Activated naive CD8-positive, alpha-beta T cell (primary cell): ENCODE results near the gene SAFB2.

ENCODE experiments used
- H3K27ac Mint-ChIP-seq: one replicate; pipeline ENCODE4 v1.8.0; 2021; ENCODE audit warnings: mixed read lengths
- H3K27me3 Mint-ChIP-seq: one replicate; pipeline ENCODE4 v1.8.0; 2021; ENCODE audit warnings: mixed read lengths
- H3K36me3 Mint-ChIP-seq: one replicate; pipeline ENCODE4 v1.8.0; 2021; ENCODE audit warnings: mixed read lengths
- H3K4me1 Mint-ChIP-seq: one replicate; pipeline ENCODE4 v1.8.0; 2021; ENCODE audit warnings: low read depth, mixed read lengths
- H3K4me3 Mint-ChIP-seq: one replicate; pipeline ENCODE4 v1.8.0; 2021; ENCODE audit warnings: mild to moderate bottlenecking, mixed read lengths
- H3K9me3 Mint-ChIP-seq: one replicate; pipeline ENCODE4 v1.8.0; 2021; ENCODE audit warnings: low read depth, mixed read lengths

SAFB2 gene

DNA sequence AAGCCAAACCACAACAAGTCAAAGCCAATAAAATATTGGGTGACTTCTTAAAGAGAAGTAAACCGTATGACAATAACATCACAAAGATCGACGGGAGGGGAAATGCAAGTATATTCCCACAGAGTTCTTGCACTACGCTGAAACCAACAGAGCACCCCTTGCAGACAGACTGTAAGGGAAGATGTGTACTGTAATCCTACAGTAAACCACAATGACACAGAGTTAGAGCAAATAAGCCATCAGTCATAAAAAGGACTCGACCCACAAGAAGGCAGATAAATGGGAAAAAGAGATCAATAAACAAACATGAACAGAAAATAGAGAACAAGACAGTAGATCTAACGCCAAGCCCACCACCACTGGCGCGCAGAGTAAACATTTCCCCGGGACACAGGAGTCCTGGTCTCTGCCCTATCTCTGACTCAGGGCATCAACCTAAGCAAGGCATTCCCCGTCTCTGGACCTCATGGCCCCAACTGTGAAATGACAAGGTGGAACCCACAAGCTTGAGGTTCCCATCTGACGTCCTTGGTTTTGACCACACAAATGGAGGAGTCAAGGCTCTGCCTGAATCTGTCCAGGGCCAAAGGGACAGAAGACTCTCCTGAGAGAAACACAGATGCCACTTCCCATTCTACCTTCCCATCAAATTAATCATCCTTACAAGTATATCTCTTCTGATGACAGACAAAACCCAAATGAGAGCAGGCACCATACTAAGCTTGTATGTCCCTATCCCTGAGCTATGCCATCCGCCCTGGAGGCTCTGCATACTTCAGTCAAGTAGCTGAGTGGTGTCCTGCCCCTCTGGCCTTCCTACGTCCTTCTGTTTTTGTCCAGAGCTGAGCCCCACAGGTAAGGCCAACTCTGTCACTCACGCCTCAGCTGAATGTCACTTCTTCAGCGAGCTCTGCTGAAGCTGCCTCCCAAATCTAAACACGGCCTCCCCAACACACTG lies 15.0 kb downstream of the SAFB2 start:
- Mint-ChIP-seq H3K4me1 (peaks cover 20% of the 10 kb centered on the region), H3K9me3 (no peaks in the 10 kb centered on the region), H3K4me3 (no peak overlapping the region), H3K27me3 (no peaks in the 10 kb centered on the region), H3K36me3 (no peaks in the 10 kb centered on the region), H3K27ac (no peak overlapping the region)

DNA sequence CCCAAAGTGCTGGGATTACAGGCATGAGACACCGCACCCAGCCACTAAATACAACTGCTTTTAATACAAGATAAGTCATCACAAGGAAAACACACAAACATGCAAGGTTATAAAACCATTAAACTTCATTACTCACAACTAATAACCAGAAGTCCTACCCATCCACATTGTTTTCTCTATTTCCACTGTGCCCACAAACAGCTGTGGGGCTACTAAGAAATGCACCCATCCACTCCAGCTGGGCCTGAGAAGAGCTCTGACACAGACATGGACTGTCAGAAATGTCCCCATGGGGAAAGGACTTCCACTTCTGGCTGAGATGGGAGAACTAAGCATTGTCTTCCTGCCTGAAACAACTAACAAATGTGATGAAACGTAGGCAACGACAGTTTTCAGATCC lies 17.2 kb downstream of the SAFB2 start:
- H3K27ac Mint-ChIP-seq, result no peak overlapping the region
- H3K27me3 Mint-ChIP-seq, result no peaks in the 10 kb centered on the region

DNA sequence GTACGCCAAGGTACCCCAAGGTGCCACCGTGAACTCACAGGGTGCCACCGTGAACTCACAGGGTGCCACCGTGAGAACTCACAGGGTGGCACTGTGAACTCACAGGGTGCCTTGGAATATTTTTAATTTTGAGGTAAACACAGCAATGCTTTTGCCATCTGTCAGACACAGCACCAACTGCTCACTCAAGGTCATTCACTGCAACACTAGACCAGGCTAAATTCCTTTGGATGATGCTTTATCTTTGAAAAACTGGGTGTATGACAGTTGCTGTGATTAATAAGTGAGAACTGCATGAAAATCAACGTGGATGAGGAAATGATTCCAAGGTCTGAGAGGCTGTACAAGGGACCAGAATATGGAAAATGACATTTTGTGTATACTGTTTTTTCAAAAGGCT lies 18.9 kb downstream of the SAFB2 start:
- Mint-ChIP-seq H3K4me1 (peaks cover 17% of the 10 kb centered on the region), H3K4me3 (no peak overlapping the region), H3K36me3 (peaks cover 6% of the 10 kb centered on the region), H3K27ac (no peak overlapping the region), H3K27me3 (no peaks in the 10 kb centered on the region), H3K9me3 (no peaks in the 10 kb centered on the region)

More for the DNA sequence above, 17.2 kb downstream of the SAFB2 start:
- no peak overlapping the region for H3K4me3 Mint-ChIP-seq
- H3K4me1 Mint-ChIP-seq, result peaks cover 18% of the 10 kb centered on the region
- H3K36me3 Mint-ChIP-seq, result peaks cover 2% of the 10 kb centered on the region
- no peaks in the 10 kb centered on the region for H3K9me3 Mint-ChIP-seq

DNA sequence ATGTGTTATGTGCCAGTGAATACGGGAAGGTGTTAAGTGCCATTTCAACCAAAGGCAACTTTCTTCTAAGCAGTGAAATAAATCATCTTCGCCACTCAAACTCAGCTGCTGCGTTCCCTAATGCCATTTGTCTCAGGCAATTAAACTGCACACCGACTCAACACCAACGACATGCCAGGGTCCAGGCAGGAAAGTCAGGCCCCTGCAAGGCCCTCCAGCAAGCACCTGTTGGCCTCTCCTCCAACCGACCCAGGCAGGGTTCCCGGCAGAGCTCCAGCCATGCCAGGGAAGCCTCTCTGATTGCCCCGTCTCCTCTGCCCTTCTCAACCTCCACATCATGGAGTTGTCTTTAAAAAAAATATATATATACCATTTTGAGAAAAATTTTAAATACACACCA lies 21.8 kb downstream of the SAFB2 start:
- Mint-ChIP-seq H3K4me1 (peaks cover 5% of the 10 kb centered on the region), H3K9me3 (no peaks in the 10 kb centered on the region), H3K36me3 (peaks cover 6% of the 10 kb centered on the region), H3K27me3 (no peaks in the 10 kb centered on the region), H3K4me3 (no peak overlapping the region), H3K27ac (no peak overlapping the region)

DNA sequence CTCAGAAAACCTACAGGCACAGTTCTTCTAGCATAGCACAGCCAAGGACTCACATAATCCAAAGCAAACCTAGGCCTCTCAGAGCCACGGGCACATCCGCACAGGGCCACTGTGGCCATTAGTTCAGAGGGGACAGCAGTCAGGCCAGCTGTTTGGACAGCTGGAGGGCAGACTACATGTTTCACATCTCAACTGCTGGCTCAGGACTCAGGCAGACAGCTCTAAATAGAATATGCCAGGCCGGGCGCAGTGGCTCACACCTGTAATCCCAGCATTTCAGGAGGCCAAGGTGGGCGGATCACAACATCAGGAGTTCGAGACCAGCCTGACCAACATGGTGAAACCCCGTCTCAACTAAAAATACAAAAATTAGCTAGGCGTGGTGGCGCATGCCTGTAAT lies 26.8 kb downstream of the SAFB2 start:
- Mint-ChIP-seq H3K27me3 (no peaks in the 10 kb centered on the region), H3K27ac (no peak overlapping the region), H3K36me3 (peaks cover 8% of the 10 kb centered on the region), H3K9me3 (no peaks in the 10 kb centered on the region), H3K4me3 (no peak overlapping the region), H3K4me1 (no peaks in the 10 kb centered on the region)

DNA sequence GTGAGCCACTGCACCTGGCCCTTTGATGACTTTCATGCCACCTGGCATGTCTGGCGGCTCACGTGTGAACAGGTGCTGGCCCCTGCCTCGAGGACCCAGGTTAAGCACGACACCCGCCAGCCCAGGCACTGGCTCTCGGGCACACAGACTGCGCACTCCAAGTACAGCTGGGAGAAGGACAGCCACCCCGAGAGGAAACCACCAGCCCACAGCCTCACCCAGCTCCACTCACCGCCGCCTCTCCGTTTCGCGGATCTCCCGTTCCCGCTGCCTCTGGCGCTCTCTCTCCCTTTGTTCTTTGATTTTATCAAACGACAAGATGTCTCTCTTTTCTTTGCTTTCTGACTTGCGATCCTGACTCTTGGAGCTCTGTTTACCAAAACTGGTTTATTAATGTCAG lies 27.4 kb downstream of the SAFB2 start:
- Mint-ChIP-seq H3K36me3 (peaks cover 5% of the 10 kb centered on the region), H3K27me3 (no peaks in the 10 kb centered on the region), H3K4me1 (no peaks in the 10 kb centered on the region), H3K4me3 (no peak overlapping the region), H3K27ac (no peak overlapping the region), H3K9me3 (no peaks in the 10 kb centered on the region)

DNA sequence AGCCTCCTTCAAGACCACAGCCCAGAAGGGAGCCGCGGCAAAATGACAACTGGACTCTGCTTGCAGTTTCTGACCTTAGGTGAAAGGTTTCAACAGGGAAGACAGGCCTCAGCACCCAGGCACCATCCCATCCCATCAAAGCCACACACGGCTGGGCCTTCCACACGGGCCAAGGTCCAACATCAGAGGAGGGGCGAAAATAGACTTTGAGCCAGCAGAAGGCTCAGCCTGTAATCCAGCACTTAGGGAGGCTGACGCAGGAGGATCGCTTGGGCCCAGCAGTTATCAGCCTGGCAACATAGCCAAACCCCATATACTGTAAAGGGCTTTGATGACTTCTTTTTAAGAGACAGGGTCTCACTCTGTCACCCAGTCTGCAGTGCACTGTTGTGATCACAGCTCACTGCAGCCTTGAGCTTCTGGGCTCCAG lies 28.0 kb downstream of the SAFB2 start:
- H3K27me3 Mint-ChIP-seq, result no peaks in the 10 kb centered on the region
- H3K4me3 Mint-ChIP-seq, result no peak overlapping the region
- no peaks in the 10 kb centered on the region for H3K4me1 Mint-ChIP-seq

DNA sequence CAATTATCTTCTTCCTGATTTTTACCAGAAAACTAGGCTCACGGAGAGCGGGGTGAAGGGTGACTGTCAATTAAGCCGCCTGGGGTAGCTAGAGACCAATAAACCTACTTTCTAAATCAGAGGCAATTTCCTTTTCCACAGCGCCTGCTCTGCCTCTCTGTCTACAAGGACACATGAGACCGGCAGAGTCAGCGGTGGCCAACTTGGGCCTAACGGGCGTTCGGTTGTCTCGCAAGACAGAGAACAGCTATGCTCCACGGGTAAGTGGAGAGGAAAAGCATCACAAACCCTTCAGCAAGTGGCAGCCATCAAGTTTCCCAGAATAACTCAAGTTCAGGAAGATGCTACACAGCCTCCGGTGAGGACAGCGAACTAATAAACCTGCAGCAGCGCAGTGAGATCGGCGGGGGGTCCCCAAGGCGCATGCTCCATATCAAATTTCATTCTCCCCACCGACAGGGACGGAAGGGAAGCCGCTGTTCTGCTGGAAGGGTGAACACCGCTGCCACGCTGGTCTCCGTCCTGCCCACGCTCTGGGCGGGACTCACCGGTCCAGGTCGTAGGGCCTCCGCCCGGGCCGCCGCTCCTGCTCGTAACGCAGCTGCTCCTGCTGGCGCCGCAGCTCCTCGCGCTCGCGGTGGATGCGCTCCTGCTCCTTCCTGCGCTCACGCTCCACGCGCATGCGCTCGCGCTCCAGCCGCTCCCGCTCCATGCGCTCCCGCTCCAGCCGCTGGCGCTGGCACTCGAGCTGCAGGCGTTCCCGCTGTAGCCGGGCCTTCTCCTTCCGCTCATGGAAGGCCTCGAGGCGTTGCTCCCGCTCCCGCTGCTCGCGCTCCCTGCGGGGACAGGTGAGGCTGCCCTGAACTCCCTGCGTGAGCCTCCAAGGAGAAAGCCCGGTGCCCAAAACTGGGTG lies 29.0 kb downstream of the SAFB2 start:
- peaks cover 3% of the 10 kb centered on the region for H3K36me3 Mint-ChIP-seq
- H3K4me3 Mint-ChIP-seq, result no peak overlapping the region
- H3K27ac Mint-ChIP-seq, result no peak overlapping the region
- no peaks in the 10 kb centered on the region for H3K9me3 Mint-ChIP-seq
- no peaks in the 10 kb centered on the region for H3K4me1 Mint-ChIP-seq
- no peaks in the 10 kb centered on the region for H3K27me3 Mint-ChIP-seq

More for the DNA sequence above, 28.0 kb downstream of the SAFB2 start:
- Mint-ChIP-seq H3K36me3 (peaks cover 3% of the 10 kb centered on the region), H3K9me3 (no peaks in the 10 kb centered on the region), H3K27ac (no peak overlapping the region)

DNA sequence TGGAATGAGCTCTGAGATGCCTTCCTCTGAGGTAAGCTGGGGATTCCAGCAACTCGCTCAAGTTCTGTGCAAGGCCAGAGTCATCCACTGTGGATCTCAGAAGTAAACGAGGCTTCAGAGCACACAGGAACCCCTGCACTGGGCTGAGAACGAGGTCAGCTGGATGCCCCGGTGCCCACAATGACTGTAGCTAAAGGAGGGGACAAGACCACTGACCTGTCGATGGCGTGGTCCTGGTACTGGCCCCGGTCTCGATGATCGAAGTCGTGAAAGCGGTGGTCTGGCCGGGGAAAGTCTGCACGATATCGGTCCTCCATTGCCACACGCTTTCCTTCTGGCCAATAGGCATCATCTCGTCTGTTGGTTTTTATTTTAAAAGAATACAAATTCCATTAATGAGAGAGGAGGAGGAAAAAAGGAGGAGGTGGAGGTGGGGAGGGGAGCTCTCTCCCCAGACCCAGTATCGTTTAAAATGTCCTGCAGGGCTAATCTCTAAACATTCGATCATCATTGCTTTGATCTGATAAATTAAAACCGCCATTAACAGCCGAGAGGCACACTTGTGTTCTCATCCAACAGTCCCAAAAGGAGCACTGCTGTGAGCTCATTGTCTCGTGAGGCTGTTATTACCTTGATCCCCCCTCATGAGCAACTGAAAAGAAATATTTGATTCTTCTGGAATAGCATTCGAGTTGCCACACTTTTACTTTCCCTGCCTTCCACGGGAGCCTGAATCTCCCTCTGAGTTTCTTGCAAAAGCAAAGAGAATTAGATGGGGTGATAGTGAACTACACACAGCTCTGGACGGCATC lies 29.8 kb downstream of the SAFB2 start:
- H3K9me3 Mint-ChIP-seq, result no peaks in the 10 kb centered on the region
- H3K4me1 Mint-ChIP-seq, result no peaks in the 10 kb centered on the region
- no peak overlapping the region for H3K4me3 Mint-ChIP-seq
- no peaks in the 10 kb centered on the region for H3K27me3 Mint-ChIP-seq
- no peak overlapping the region for H3K27ac Mint-ChIP-seq
- H3K36me3 Mint-ChIP-seq, result peaks cover 3% of the 10 kb centered on the region

DNA sequence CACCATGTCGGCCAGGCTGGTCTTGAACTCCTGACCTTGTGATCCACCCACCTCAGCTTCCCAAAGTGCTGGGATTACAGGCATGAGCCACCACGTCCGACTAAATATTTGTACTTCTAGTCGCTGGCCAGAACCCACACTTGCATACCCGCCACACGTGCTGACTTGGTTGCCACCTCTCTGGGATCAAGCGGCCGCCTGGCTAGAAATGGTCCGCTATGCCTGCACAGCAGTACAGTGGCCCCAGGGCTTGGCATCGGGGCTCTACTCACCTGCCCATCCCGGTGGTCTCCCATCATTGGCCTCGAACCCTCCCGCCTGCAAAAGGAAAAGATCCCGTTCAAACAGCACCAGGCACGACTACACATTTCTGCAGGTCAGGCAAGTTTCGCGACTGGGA lies 31.1 kb downstream of the SAFB2 start:
- peaks cover 5% of the 10 kb centered on the region for H3K36me3 Mint-ChIP-seq
- H3K4me1 Mint-ChIP-seq, result peaks cover 3% of the 10 kb centered on the region
- H3K4me3 Mint-ChIP-seq, result no peak overlapping the region
- no peaks in the 10 kb centered on the region for H3K27me3 Mint-ChIP-seq
- H3K9me3 Mint-ChIP-seq, result no peaks in the 10 kb centered on the region
- H3K27ac Mint-ChIP-seq, result no peak overlapping the region

DNA sequence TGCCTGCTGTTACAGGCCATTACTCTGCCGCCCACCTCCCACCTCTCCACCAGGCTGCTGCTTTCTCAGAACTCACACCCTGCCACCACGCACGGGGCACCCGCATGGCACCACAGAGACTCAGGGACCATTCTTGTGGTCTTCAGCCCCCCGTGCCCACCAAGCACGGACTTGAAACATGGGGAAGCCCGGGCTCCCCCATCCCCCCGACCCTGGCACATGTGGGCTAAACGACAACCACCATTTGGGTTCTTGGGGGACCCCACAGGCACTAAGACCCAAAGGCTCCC lies 31.8 kb downstream of the SAFB2 start:
- H3K27ac Mint-ChIP-seq, result no peak overlapping the region
- no peaks in the 10 kb centered on the region for H3K9me3 Mint-ChIP-seq
- H3K36me3 Mint-ChIP-seq, result peaks cover 5% of the 10 kb centered on the region
- H3K4me1 Mint-ChIP-seq, result peaks cover 6% of the 10 kb centered on the region
- H3K4me3 Mint-ChIP-seq, result no peak overlapping the region
- H3K27me3 Mint-ChIP-seq, result no peaks in the 10 kb centered on the region

DNA sequence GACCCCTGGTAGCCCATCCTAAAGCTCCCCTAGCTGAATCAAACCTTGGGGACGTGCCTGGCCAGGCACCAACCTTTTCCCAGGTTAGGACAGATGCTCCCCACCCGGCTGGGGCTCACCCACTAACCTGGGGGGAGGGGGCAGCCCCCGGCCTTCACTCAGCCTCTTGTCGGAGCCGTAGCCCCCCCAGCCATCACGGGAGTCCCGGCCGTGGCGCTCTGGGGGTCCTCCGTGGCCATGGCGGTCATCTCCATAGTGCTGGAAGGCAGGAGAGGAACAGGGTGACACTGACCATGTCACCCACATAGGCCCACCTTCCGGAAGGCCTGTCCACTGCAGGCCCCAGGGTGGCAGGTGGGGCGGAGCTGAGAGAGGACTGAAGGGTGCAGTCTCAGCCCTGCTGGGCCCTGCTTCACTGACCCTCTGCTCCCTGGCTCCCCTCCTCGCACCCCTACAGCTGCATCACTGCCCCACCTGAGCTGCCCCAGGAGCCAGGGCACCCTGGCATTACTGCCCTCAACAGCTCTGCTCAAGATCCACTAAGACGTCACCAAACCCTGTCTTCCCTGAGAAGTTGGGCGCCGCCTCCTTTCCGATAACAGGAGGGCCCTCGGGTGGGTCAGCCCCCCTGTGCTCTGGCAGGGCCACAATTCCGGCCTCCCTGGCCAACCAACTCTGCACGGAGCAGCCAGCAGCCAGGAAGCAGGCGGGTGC lies 32.3 kb downstream of the SAFB2 start:
- Mint-ChIP-seq H3K27ac (no peak overlapping the region), H3K27me3 (no peaks in the 10 kb centered on the region), H3K4me3 (no peak overlapping the region), H3K4me1 (peaks cover 10% of the 10 kb centered on the region), H3K36me3 (peaks cover 3% of the 10 kb centered on the region), H3K9me3 (no peaks in the 10 kb centered on the region)

DNA sequence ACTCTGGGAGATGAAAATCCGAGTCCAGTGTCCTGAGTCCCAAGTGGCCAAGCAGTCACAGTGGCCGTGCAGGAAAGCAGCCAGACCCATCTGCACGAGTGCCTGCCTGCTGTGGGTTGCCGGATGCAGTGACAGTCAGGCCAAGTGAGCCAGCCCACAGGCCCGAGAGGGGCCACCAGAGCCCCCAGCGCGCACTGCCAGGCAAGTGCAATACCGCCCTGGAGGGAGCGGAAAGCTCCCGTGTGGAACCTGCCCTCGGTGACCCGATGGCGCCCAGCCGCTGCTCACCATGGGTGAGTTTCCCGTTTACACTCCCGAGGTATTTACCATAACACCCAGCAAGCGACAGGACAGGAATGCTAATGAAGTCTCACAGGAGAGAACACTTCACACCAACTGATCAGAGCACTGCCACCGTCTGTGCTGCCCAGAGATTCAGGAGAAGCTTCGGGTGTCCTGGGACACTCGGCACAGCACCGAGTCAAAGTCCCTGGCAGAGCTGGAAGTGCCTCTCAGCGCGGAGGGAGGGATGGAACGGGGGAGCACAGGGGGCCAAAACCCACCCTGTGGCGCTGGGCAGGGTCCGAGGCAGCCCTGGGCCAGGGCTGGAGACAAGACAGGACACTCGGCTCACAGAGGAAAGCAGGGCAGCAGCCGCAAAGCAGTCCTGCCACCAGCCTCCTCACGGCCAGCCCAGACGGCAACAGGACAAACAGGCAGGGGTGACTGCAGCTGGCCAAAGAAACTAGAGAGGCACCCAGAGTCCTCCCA lies 33.5 kb downstream of the SAFB2 start:
- H3K27ac Mint-ChIP-seq, result no peak overlapping the region
- peaks cover 10% of the 10 kb centered on the region for H3K4me1 Mint-ChIP-seq
- no peak overlapping the region for H3K4me3 Mint-ChIP-seq
- no peaks in the 10 kb centered on the region for H3K27me3 Mint-ChIP-seq
- no peaks in the 10 kb centered on the region for H3K9me3 Mint-ChIP-seq
- peaks cover 2% of the 10 kb centered on the region for H3K36me3 Mint-ChIP-seq

DNA sequence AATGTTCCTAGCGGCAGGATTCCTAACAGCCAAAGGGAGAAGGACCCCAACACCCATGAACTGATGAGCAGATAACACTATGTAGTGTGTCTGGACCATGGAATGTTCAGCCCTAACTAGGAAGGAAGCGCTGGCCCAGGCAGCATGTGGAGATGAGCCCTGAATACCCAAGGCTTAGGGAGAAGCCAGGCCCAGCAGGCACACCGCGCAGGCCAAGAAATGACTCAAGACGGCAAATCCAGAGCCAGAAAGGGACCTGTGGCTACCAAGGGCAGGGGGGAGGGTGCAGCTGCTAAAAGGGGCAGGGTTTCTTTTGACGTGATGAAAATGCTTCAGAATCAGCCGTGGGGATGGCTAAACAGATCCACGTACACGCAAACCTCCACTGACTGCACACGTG lies 34.1 kb downstream of the SAFB2 start:
- H3K27ac Mint-ChIP-seq, result no peak overlapping the region
- H3K4me1 Mint-ChIP-seq, result peaks cover 10% of the 10 kb centered on the region
- no peaks in the 10 kb centered on the region for H3K27me3 Mint-ChIP-seq
- no peak overlapping the region for H3K4me3 Mint-ChIP-seq
- peaks cover 2% of the 10 kb centered on the region for H3K36me3 Mint-ChIP-seq
- H3K9me3 Mint-ChIP-seq, result no peaks in the 10 kb centered on the region
